Activated CD4-positive, alpha-beta T cell treated with anti-CD3 and anti-CD28 coated beads, Interleukin-2, amount 10 ng/mL, durations not matched to agents 7 days and 5 days (primary cell): ENCODE measurements around the gene MCU. TPM values are rescaled to one million over a fixed set of nuclear protein-coding genes. Genes with fewer than 3 reads are reported as not detected.
"Not testable (repeated sequence)": the region's sequence is repeated elsewhere in the genome, so short reads cannot be mapped to it uniquely, and the experiment has no call there.

Experiments used
- CTCF ChIA-PET: fragments of 350-600 bp; sonication (Branson Sonifier 250); formaldehyde crosslinking; loops from one replicate; lab custom pipeline; 2021; ENCODE audit warnings: antibody characterized with exemption; lab: Charles Lee
- POLR2A ChIA-PET: fragments of 350-600 bp; sonication (Branson Sonifier 250); formaldehyde crosslinking; loops from one replicate; lab custom pipeline; 2021; ENCODE audit warnings: antibody characterized with exemption; lab: Charles Lee
- DNase-seq: peaks from one replicate; pipeline ENCODE4 v3.0.0-alpha.2; 2020
- H3K27ac Mint-ChIP-seq: one replicate; pipeline ENCODE4 v1.8.0; 2021; ENCODE audit warnings: mild to moderate bottlenecking, moderate library complexity, mixed read lengths
- H3K27me3 Mint-ChIP-seq: one replicate; pipeline ENCODE4 v1.8.0; 2021; ENCODE audit warnings: mixed read lengths
- H3K36me3 Mint-ChIP-seq: one replicate; pipeline ENCODE4 v1.8.0; 2021; ENCODE audit warnings: low read depth, mixed read lengths
- H3K4me1 Mint-ChIP-seq: one replicate; pipeline ENCODE4 v1.8.0; 2021; ENCODE audit warnings: mixed read lengths
- H3K4me3 Mint-ChIP-seq: one replicate; pipeline ENCODE4 v1.8.0; 2021; ENCODE audit warnings: mild to moderate bottlenecking, moderate library complexity, mixed read lengths
- H3K9me3 Mint-ChIP-seq: one replicate; pipeline ENCODE4 v1.8.0; 2021; ENCODE audit warnings: mixed read lengths
- total RNA-seq, 2 experiments: library from RNA; stranded (reverse); gene quantifications; one replicate each; pipeline ENCODE4 v1.2.3, GENCODE V29; 2021

MCU gene
- total RNA-seq, 2 experiments from 2014 or later: 11.7 to 13.4 TPM

DNA sequence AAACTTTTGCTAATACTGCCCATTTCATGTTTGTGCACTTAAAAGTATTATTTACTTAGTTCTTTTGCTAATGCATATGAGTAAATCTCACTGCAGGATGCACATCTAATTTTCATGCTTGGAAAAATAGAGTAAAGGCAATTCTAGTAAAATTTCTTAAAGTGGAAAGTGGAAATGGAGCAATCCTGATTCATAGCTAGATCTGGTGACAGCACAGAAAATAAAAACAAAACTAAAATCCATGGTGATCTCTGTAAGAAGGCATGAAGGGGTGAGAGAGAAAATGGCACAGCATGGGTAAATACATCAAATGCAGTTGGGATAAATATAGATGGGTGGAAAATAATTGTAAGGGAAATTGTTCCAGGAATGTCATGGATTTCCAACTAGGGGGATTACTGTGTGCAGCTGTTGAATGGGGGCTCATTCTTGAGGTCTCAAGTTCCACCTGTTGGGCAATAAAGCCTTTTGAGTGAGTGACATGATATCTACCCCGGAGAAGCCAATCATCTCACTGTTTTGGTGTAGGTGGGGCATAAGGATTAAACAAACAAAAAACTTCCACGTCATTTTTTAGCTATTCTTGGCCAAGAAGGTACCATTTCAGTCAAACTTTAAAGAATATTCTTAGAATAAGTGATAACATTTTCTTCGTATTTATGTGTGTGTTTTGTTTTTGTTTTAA is 1.7 kb upstream of the MCU start:
- peaks cover 33% of the 10 kb centered on the region for H3K4me1 Mint-ChIP-seq
- no peak for DNase-seq
- H3K27ac Mint-ChIP-seq: no peak overlapping the region
- CTCF ChIA-PET: interaction anchor here (0.6 to 2.5 kb wide), 3 partner anchors 11 to 218 kb away, joined by 4 to 7 read pairs (median 4); no protein-coding TSS in a partner anchor
- no peaks in the 10 kb centered on the region for H3K9me3 Mint-ChIP-seq
- peaks cover 7% of the 10 kb centered on the region for H3K27me3 Mint-ChIP-seq
- H3K36me3 Mint-ChIP-seq: no peaks in the 10 kb centered on the region
- H3K4me3 Mint-ChIP-seq: no peak overlapping the region
- POLR2A ChIA-PET: no interaction called here

DNA sequence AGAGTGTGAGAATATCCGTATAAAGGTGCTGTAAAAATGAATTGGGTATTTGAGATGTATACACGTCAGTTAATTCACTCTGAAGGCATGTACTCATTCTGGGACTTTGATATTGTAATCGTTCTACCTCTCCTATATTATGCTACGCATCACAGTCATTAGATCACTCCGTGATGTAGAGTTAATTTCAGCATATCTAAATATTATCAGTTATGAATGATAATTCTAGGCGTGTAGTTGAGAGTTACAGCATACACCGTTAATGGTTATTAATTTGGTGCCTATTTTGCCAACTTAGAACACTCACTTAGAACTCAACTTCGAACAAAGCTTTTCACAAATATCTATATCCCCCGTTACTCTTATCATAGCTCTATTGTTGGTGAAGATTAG is 477 bp upstream of the MCU start:
- Mint-ChIP-seq H3K27me3 (peaks cover 7% of the 10 kb centered on the region), H3K27ac (no peak overlapping the region), H3K36me3 (no peaks in the 10 kb centered on the region), H3K4me1 (peaks cover 33% of the 10 kb centered on the region), H3K4me3 (peak overlapping the region; percentile 78), H3K9me3 (no peaks in the 10 kb centered on the region)
- DNase-seq: no peak
- ChIA-PET POLR2A (interaction anchor here (0.7 kb wide), 1 partner anchor 54 kb away, joined by 3 read pairs; no protein-coding TSS in a partner anchor), CTCF (interaction anchor here (1.4 to 1.7 kb wide), 2 partner anchors 9 to 20 kb away, joined by 3 read pairs; no protein-coding TSS in a partner anchor)

DNA sequence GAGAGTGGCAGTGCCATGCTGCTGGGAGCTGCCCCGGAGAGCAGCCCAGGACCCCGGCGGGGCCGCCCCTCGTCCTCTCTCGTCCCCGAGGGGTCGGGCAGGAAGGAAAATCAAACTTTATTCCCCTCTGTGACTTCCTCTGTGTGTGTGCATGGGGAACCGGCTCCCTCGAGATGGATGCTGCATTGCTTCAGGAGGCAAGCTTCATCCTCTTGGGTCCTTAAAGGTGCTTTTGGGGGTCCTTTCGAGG is 726 bp downstream of the MCU start:
- Mint-ChIP-seq H3K27me3 (peaks cover 5% of the 10 kb centered on the region), H3K27ac (peak overlapping the region; percentile 89), H3K9me3 (no peaks in the 10 kb centered on the region), H3K4me3 (peak overlapping the region; percentile 85), H3K36me3 (no peaks in the 10 kb centered on the region), H3K4me1 (peaks cover 33% of the 10 kb centered on the region)
- ChIA-PET POLR2A (no interaction called here), CTCF (interaction anchor here (0.6 to 1.7 kb wide), 3 partner anchors 11 to 322 kb away, joined by 3 read pairs; no protein-coding TSS in a partner anchor)
- DNase-seq: no peak

DNA sequence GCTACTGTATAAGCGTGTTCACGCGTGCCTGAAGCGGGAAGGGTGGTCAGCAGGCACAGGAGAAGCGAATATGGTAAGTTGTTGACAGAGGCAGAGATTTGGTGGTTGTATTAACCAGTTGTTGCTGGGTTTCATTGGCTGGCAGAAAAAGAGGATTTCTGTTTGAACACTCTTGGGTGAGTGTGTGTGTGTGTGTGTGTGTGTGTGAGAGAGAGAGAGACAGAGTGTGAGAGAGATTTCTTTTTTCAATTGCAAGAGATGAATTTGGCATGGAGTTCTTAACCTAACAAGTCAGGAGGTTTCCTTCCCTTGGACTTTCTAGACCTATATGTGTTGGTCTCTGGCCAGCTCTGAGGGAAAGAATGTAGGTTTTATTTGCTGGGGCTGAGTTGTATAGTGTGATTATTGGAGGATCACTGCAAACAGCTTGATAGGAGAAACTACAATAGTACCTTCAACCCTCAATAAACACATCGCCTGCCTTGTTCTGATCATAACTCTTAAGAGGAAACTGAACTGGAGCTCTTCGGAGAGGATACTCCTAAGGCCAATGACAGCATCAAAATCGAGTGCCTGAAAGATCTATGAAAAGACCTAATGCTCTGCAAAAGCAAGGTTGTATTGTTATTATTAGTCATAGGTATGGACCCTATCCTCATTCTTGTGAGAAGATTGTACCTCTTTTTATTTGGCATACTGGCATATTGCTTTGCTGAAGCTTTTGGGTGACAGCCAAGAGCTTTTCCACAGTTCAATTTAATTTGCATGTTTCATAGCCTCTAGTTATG is 1.2 kb downstream of the MCU start:
- peaks cover 3% of the 10 kb centered on the region for H3K27me3 Mint-ChIP-seq
- ChIA-PET POLR2A (no interaction called here), CTCF (interaction anchor here (0.6 to 1.7 kb wide), 3 partner anchors 11 to 321 kb away, joined by 3 read pairs; no protein-coding TSS in a partner anchor)
- H3K4me3 Mint-ChIP-seq: peak overlapping the region; percentile 85
- DNase-seq: peak; percentile 14
- H3K9me3 Mint-ChIP-seq: no peaks in the 10 kb centered on the region
- H3K27ac Mint-ChIP-seq: peak overlapping the region; percentile 89
- peaks cover 33% of the 10 kb centered on the region for H3K4me1 Mint-ChIP-seq
- no peaks in the 10 kb centered on the region for H3K36me3 Mint-ChIP-seq

DNA sequence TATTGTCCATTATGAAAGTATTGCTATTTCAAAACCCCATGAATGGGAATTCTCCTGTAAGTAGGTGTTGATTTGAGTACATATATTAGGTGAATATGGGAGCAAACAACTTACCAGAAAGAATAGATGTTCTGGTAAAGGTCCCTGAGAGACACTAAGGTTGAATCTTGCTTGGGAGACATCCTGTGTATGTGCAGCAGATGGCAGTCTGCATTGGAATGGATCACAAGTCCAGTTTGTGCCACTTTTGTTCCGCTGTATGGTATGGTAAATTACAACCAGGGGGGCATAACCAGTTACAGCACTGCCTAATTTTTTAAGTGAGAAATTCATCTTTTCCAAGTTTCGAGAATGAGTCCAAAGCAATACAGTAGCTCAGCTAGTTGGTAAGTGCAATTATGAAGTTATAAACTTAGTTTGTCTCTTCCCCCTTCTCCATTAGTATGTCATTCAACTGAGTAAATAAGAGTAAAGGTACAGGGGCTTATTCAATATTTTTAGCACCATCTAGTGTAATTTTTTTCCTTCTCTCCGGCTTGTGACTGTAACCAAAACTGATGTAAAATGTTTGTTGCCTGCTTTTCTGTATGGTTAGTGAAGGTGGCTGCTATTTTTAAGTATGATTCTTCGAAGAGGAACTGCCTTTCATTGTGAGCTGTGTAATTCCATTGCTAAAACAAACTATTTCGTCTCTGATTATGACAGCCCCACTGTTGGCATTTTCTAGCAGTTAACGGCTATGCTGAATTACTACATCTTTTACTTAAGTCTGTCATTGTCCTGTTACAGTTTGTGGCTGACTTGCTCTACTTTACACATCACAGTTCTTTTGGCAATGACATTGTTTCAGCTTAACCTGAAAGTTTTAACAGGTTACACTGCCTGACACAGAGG is 2.8 kb downstream of the MCU start:
- Mint-ChIP-seq H3K36me3 (no peaks in the 10 kb centered on the region), H3K4me3 (no peak overlapping the region), H3K9me3 (no peaks in the 10 kb centered on the region), H3K4me1 (peaks cover 33% of the 10 kb centered on the region), H3K27me3 (peaks cover 3% of the 10 kb centered on the region), H3K27ac (no peak overlapping the region)
- DNase-seq: peak; percentile 24
- CTCF ChIA-PET: interaction anchor here (0.6 kb wide), 1 partner anchor 248 kb away, joined by 5 read pairs; no protein-coding TSS in a partner anchor
- POLR2A ChIA-PET: interaction anchor here (0.6 kb wide), 1 partner anchor 9 kb away, joined by 3 read pairs; no protein-coding TSS in a partner anchor

DNA sequence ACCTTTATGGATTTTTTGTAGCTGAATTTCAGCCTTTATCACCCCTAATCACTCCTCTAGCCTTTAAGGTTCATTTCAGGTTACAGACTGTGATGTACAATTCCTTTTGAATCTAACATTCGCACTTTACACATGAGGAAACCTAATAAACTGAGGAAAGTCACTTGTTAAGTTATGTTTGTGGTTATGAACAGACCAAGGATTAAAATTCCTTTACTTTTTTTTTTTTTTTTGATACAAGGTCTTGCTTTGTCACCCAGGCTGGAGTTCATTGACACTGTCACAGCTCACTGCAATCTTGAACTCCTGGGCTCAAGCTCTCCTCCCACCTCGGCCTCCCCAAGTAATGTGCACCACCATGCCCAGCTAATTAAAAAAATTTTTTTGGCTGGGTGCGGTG is 3.6 kb downstream of the MCU start:
- no peaks in the 10 kb centered on the region for H3K36me3 Mint-ChIP-seq
- H3K27ac Mint-ChIP-seq: no peak overlapping the region
- H3K27me3 Mint-ChIP-seq: peaks cover 3% of the 10 kb centered on the region
- CTCF ChIA-PET: interaction anchor here (0.6 kb wide), 1 partner anchor 21 kb away, joined by 5 read pairs; no protein-coding TSS in a partner anchor
- H3K9me3 Mint-ChIP-seq: no peaks in the 10 kb centered on the region
- DNase-seq: no peak
- POLR2A ChIA-PET: no interaction called here
- H3K4me3 Mint-ChIP-seq: no peak overlapping the region
- peaks cover 32% of the 10 kb centered on the region for H3K4me1 Mint-ChIP-seq

DNA sequence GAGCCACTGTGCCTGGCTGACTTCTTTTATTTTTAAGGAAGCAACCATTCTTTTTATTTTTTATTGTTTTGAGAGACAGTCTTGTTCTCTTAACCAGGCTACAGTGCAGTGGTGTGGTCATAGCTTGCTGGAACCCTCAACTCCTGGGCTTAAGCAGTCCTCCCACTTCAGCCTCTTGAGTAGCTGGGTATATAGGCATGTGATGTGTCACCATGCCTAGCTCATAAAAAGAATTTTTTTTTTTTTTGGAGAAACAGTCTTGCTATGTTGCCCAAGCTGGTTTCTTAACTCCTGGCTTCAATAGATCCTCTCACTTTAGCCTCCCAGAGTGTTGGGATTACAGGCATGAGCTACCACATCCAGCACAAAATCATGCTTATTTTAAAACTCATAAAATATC is 5.8 kb downstream of the MCU start:
- Mint-ChIP-seq H3K36me3 (no peaks in the 10 kb centered on the region), H3K27me3 (peaks cover 3% of the 10 kb centered on the region), H3K4me3 (no peak overlapping the region), H3K9me3 (no peaks in the 10 kb centered on the region), H3K4me1 (peaks cover 26% of the 10 kb centered on the region), H3K27ac (no peak overlapping the region)
- POLR2A ChIA-PET: no interaction called here
- CTCF ChIA-PET: interaction anchor here (0.6 to 1.3 kb wide), 4 partner anchors 9 to 549 kb away, joined by 3 to 7 read pairs (median 4); no protein-coding TSS in a partner anchor
- DNase-seq: no peak

DNA sequence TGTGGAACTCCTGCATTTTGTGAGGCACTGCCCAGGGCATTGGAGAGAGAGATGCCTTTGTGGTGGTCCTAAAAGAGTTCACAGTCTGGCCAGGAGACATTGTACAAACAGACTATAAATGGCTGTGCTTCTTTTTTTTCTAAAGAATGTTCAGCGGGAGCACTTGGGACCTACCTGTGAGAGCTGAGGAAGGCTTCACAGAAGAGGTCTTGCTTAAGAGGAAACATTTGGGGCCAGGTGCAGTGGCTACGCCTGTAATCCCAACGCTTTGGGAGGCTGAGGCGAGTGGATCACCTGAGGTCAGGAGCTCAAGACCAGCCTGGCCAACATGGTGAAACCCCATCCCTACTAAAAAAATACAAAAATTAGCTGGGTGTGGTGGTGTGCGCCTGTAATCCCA is 10.5 kb downstream of the MCU start:
- DNase-seq, POLR2A ChIA-PET, H3K4me3 Mint-ChIP-seq, H3K9me3 Mint-ChIP-seq, H3K27me3 Mint-ChIP-seq, CTCF ChIA-PET, H3K36me3 Mint-ChIP-seq, H3K27ac Mint-ChIP-seq: not testable (repeated sequence)
- H3K4me1 Mint-ChIP-seq: peaks cover 10% of the 10 kb centered on the region

DNA sequence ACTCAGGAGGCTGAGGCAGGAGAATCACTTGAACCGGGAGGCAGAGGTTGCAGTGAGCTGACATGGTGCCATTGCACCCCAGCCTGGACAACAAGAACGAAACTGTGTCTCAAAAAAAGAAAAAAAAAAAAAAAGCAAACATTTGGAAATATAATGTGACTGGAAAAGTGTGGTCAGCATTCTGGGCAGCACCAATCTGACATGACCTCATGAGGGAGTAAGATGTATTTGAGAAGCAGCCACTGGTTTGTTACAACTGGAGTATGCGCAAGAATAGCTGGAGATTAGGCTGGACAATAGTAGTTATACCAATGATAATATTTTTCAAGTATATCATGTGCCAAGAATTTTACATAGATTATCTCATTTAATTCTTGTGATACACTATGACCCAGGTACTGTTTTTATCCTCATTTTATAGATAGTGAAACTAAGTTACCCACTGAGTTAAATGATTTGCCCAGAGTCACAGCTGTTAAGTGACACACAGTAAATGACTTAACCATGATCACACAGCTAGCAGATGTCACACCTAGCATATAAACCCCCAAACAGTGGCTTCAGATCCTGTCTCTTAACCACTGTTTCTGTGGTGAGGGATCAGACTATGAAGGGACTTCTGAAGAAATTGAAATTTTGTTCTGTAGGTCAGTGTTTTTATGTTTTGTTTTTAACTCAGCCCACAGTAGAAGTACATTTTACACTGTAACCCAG is 11.1 kb downstream of the MCU start:
- DNase-seq: no peak
- Mint-ChIP-seq H3K27ac (no peak overlapping the region), H3K4me3 (no peak overlapping the region), H3K9me3 (no peaks in the 10 kb centered on the region), H3K4me1 (peaks cover 10% of the 10 kb centered on the region), H3K27me3 (no peaks in the 10 kb centered on the region), H3K36me3 (no peaks in the 10 kb centered on the region)
- CTCF ChIA-PET: interaction anchor here (0.6 kb wide), 1 partner anchor 252 kb away, joined by 3 read pairs; no protein-coding TSS in a partner anchor
- POLR2A ChIA-PET: no interaction called here

DNA sequence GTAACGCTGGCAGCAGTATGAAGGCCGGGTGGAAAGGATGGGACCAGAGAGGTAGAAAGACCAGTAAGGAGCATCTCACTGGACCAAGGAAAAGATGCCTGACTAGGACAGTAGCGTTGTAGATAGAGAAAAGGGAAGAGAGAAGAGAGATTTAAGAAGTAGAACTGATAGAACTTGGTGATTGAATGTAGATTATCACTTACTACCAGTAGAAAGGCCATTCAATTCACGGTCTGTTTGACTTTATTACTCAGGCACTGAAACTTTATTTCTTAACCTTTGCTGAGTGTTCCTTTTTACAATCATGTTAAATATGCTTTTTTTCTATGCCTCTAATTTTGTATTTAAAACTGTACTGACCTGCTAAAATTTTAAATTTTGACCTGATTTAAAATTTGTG is 12.2 kb downstream of the MCU start:
- H3K4me1 Mint-ChIP-seq: peaks cover 10% of the 10 kb centered on the region
- no peak for DNase-seq
- H3K27me3 Mint-ChIP-seq: no peaks in the 10 kb centered on the region
- no peaks in the 10 kb centered on the region for H3K9me3 Mint-ChIP-seq
- H3K27ac Mint-ChIP-seq: no peak overlapping the region
- H3K4me3 Mint-ChIP-seq: no peak overlapping the region
- POLR2A ChIA-PET: no interaction called here
- CTCF ChIA-PET: no interaction called here
- H3K36me3 Mint-ChIP-seq: no peaks in the 10 kb centered on the region

DNA sequence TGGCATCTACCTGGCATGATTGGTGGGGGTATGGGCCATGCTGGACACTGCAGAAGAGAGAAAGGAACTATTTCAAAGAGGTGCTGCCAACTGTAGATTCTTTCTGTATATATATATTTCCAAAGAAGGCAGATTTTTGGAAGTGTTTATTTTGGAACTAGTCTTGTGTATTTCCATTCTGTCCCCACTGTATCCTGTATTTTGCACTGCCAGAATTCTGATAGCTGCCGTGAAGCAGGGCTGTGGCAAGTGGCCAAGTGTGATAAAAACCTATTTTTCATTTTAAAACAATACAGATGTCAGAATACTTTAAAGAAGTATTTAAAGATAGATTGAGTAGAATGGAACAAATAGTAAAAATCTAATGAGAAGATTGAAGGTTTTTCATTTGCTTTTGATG is 17.1 kb downstream of the MCU start:
- CTCF ChIA-PET: no interaction called here
- no peak overlapping the region for H3K4me3 Mint-ChIP-seq
- H3K9me3 Mint-ChIP-seq: no peaks in the 10 kb centered on the region
- H3K4me1 Mint-ChIP-seq: peaks cover 1% of the 10 kb centered on the region
- POLR2A ChIA-PET: no interaction called here
- no peak overlapping the region for H3K27ac Mint-ChIP-seq
- no peak for DNase-seq
- H3K36me3 Mint-ChIP-seq: no peaks in the 10 kb centered on the region
- no peaks in the 10 kb centered on the region for H3K27me3 Mint-ChIP-seq

DNA sequence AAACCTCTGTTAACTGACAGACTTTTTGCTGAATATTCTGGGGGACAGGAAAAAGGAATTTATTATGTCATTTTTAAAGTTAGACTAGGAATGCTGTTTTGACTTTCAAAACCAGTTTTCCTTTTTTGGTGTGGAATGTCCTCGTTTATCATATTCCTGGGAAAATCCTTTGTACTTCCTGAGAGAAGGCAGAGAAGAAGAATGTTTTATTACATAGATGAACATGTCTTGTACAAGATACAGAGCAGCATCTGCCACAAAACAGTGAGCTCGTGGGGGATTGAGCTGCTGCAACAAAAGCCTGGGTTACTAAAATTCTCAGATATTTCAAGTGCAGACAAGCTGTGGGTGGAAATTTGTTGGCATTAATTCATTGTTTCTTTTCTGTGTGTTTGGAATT is 20.2 kb downstream of the MCU start:
- Mint-ChIP-seq H3K27me3 (no peaks in the 10 kb centered on the region), H3K36me3 (peaks cover 4% of the 10 kb centered on the region), H3K9me3 (no peaks in the 10 kb centered on the region), H3K4me1 (peaks cover 1% of the 10 kb centered on the region), H3K27ac (no peak overlapping the region), H3K4me3 (no peak overlapping the region)
- DNase-seq: no peak
- POLR2A ChIA-PET: no interaction called here
- CTCF ChIA-PET: interaction anchor here (0.5 to 0.7 kb wide), 2 partner anchors 13 to 166 kb away, joined by 3 read pairs; no protein-coding TSS in a partner anchor
